Mammary epithelial cell (primary cell): ENCODE data around the gene GGNBP2.

Experiments used
- CTCF ChIP-seq, 2 donors: IDR thresholded peaks in 1 of 2; conservative IDR thresholded peaks in 1 of 2; 2 replicates each; pipeline ENCODE4 v1.5.1; 2011 to 2012; ENCODE audit warnings: inconsistent platforms in 2 of 2, low read length in 2 of 2, mild to moderate bottlenecking in 2 of 2, control low read depth in 1 of 2, low read depth in 1 of 2; ENCODE audit not compliant: insufficient read depth in 1 of 2; ENCODE audit errors: extremely low read depth in 1 of 2
- EZH2 ChIP-seq: IDR thresholded peaks from 2 replicates; pipeline ENCODE4 v1.6.1; 2012; ENCODE audit warnings: low read length, inconsistent platforms, borderline replicate concordance

DNA sequence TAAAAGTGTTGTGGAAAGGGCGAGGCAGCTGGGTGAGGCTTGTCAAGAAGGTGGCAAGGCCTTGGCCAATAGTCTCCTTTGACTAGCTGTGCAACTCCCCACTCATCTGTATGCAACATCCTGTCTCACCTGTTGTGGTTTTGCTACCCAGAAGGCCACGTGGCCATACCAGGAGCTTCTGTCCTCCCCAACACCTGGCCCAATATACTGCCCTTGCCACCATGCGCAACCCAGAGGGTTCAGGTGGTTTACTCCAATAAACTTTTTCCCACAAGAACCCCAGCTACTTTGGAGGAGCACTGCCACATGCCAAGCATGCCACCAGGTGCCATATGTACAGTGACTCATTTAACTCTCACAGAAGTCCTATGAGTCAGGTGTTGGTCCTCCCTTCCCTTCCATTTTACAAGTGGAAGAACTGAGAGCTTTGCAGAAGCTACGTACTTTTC, 20.3 kb upstream of the GGNBP2 start:
- TF ChIP-seq CTCF (conservative IDR thresholded peaks at IDR 0.05 in 1 of 2, IDR thresholded peaks at IDR 0.05 in 1 of 2; ENCODE audit: extremely low read depth in 1 of 2, insufficient read depth in 1 of 2, low read depth in 1 of 2, low read length in 2 of 2) (no peak), EZH2 (no peak)
